ENCODE data around the gene CCDC144A. TPM values are rescaled to one million over a fixed set of nuclear protein-coding genes. Genes with fewer than 3 reads are reported as not detected.
"Not testable (repeated sequence)": the region's sequence is repeated elsewhere in the genome, so short reads cannot be mapped to it uniquely, and the experiment has no call there.

The CCDC144A gene
- polyA plus RNA-seq, 3 donors, result 0.05 to 0.23 TPM; not detected in 1

GRCh38 chr17:16751224-16751923, 61.3 kb downstream of the CCDC144A start:
- H3K9me3 Mint-ChIP-seq; intact Hi-C loops (cut with micrococcal nuclease); H3K9ac ChIP-seq (ENCODE audit: insufficient read depth, low read length, poor library complexity, severe bottlenecking); DNase-seq; H3K4me3 ChIP-seq (replicated peaks in 1 of 3; ENCODE audit: low read depth in 2 of 3, low read length in 3 of 3); H3K27ac Mint-ChIP-seq; H2AFZ ChIP-seq (ENCODE audit: insufficient read depth, low read depth, low read length, poor library complexity, severe bottlenecking); H4K20me1 ChIP-seq (ENCODE audit: insufficient read depth, low read length); H3K4me1 Mint-ChIP-seq; H3K4me2 ChIP-seq (replicated peaks; ENCODE audit: extremely low read depth, low read length, poor library complexity, severe bottlenecking); H3K27ac ChIP-seq (ENCODE audit: low read depth in 1 of 2, low read length in 2 of 2); H3K36me3 ChIP-seq (replicated peaks in 1 of 2; ENCODE audit: control insufficient read depth in 1 of 2, insufficient read depth in 2 of 2, low read length in 2 of 2); H3K36me3 Mint-ChIP-seq; H3K4me3 Mint-ChIP-seq; H3K79me2 ChIP-seq (ENCODE audit: insufficient read depth, low read length); H3K9me3 ChIP-seq (replicated peaks in 1 of 2; ENCODE audit: control insufficient read depth in 1 of 2, insufficient read depth in 1 of 2, low read length in 2 of 2); H3K4me1 ChIP-seq (ENCODE audit: control insufficient read depth in 1 of 2, insufficient read depth in 2 of 2, low read length in 2 of 2): not testable (repeated sequence)
- peaks cover 16 to 40% (median 28%) of the 10 kb centered on the region in 3 donors for H3K27me3 Mint-ChIP-seq (ENCODE audit: low read depth in 3 of 3)
- TF ChIP-seq CTCF (IDR thresholded peaks at IDR 0.05), result peak; percentile 15
- H3K27me3 ChIP-seq (ENCODE audit: control insufficient read depth in 2 of 2, insufficient read depth in 2 of 2, low read length in 2 of 2), result peaks cover 5 to 18% of the 10 kb centered on the region in 2 donors
- WGBS (ENCODE audit: insufficient coverage), result 83% methylated on average over 1 of the region's 10 CpGs

- H3K79me2 ChIP-seq (ENCODE audit: insufficient read depth, low read length); DNase-seq; H3K9me3 Mint-ChIP-seq; H3K27ac Mint-ChIP-seq; H4K20me1 ChIP-seq (ENCODE audit: insufficient read depth, low read length); intact Hi-C loops (cut with micrococcal nuclease); H2AFZ ChIP-seq (ENCODE audit: insufficient read depth, low read depth, low read length, poor library complexity, severe bottlenecking); H3K36me3 ChIP-seq (replicated peaks in 1 of 2; ENCODE audit: control insufficient read depth in 1 of 2, insufficient read depth in 2 of 2, low read length in 2 of 2); H3K4me1 Mint-ChIP-seq; H3K27ac ChIP-seq (ENCODE audit: low read depth in 1 of 2, low read length in 2 of 2); H3K9ac ChIP-seq (ENCODE audit: insufficient read depth, low read length, poor library complexity, severe bottlenecking); H3K36me3 Mint-ChIP-seq; H3K4me2 ChIP-seq (replicated peaks; ENCODE audit: extremely low read depth, low read length, poor library complexity, severe bottlenecking); H3K9me3 ChIP-seq (replicated peaks in 1 of 2; ENCODE audit: control insufficient read depth in 1 of 2, insufficient read depth in 1 of 2, low read length in 2 of 2); H3K4me1 ChIP-seq (ENCODE audit: control insufficient read depth in 1 of 2, insufficient read depth in 2 of 2, low read length in 2 of 2); H3K4me3 ChIP-seq (replicated peaks in 1 of 3; ENCODE audit: low read depth in 2 of 3, low read length in 3 of 3); H3K4me3 Mint-ChIP-seq: not testable (repeated sequence)
- H3K27me3 ChIP-seq (ENCODE audit: control insufficient read depth in 2 of 2, insufficient read depth in 2 of 2, low read length in 2 of 2), result peaks cover 5 to 14% of the 10 kb centered on the region in 2 donors
- WGBS (ENCODE audit: insufficient coverage), result no CpG with 5 or more reads among the region's 10 CpGs
- H3K27me3 Mint-ChIP-seq (ENCODE audit: low read depth in 3 of 3), result peaks cover 13 to 38% (median 24%) of the 10 kb centered on the region in 3 donors
These were observed 61.9 kb downstream of the CCDC144A start for GRCh38 chr17:16751924-16752287.

GRCh38 chr17:16757520-16757919, 67.5 kb downstream of the CCDC144A start:
- no CpG with 5 or more reads among the region's 3 CpGs for WGBS (ENCODE audit: insufficient coverage)
- H3K9ac ChIP-seq (ENCODE audit: insufficient read depth, low read length, poor library complexity, severe bottlenecking); H3K79me2 ChIP-seq (ENCODE audit: insufficient read depth, low read length); H3K4me3 Mint-ChIP-seq; H3K4me1 Mint-ChIP-seq; H3K9me3 Mint-ChIP-seq; H3K36me3 ChIP-seq (replicated peaks in 1 of 2; ENCODE audit: control insufficient read depth in 1 of 2, insufficient read depth in 2 of 2, low read length in 2 of 2); H4K20me1 ChIP-seq (ENCODE audit: insufficient read depth, low read length); H3K27me3 ChIP-seq (ENCODE audit: control insufficient read depth in 2 of 2, insufficient read depth in 2 of 2, low read length in 2 of 2); H3K27ac Mint-ChIP-seq; H3K27me3 Mint-ChIP-seq (ENCODE audit: low read depth in 3 of 3); H3K27ac ChIP-seq (ENCODE audit: low read depth in 1 of 2, low read length in 2 of 2); H2AFZ ChIP-seq (ENCODE audit: insufficient read depth, low read depth, low read length, poor library complexity, severe bottlenecking); H3K36me3 Mint-ChIP-seq; intact Hi-C loops (cut with micrococcal nuclease); H3K9me3 ChIP-seq (replicated peaks in 1 of 2; ENCODE audit: control insufficient read depth in 1 of 2, insufficient read depth in 1 of 2, low read length in 2 of 2); DNase-seq; H3K4me2 ChIP-seq (replicated peaks; ENCODE audit: extremely low read depth, low read length, poor library complexity, severe bottlenecking); H3K4me1 ChIP-seq (ENCODE audit: control insufficient read depth in 1 of 2, insufficient read depth in 2 of 2, low read length in 2 of 2); H3K4me3 ChIP-seq (replicated peaks in 1 of 3; ENCODE audit: low read depth in 2 of 3, low read length in 3 of 3): not testable (repeated sequence)

GRCh38 chr17:16758177-16758576, 68.1 kb downstream of the CCDC144A start:
- H3K4me3 ChIP-seq (replicated peaks in 1 of 3; ENCODE audit: low read depth in 2 of 3, low read length in 3 of 3); H3K27ac Mint-ChIP-seq; H3K9ac ChIP-seq (ENCODE audit: insufficient read depth, low read length, poor library complexity, severe bottlenecking); H3K36me3 ChIP-seq (replicated peaks in 1 of 2; ENCODE audit: control insufficient read depth in 1 of 2, insufficient read depth in 2 of 2, low read length in 2 of 2); H3K4me3 Mint-ChIP-seq; H4K20me1 ChIP-seq (ENCODE audit: insufficient read depth, low read length); H3K4me1 Mint-ChIP-seq; H3K27ac ChIP-seq (ENCODE audit: low read depth in 1 of 2, low read length in 2 of 2); intact Hi-C loops (cut with micrococcal nuclease); DNase-seq; H3K79me2 ChIP-seq (ENCODE audit: insufficient read depth, low read length); H3K36me3 Mint-ChIP-seq; H3K9me3 ChIP-seq (replicated peaks in 1 of 2; ENCODE audit: control insufficient read depth in 1 of 2, insufficient read depth in 1 of 2, low read length in 2 of 2); H3K27me3 ChIP-seq (ENCODE audit: control insufficient read depth in 2 of 2, insufficient read depth in 2 of 2, low read length in 2 of 2); H3K4me1 ChIP-seq (ENCODE audit: control insufficient read depth in 1 of 2, insufficient read depth in 2 of 2, low read length in 2 of 2); H3K27me3 Mint-ChIP-seq (ENCODE audit: low read depth in 3 of 3); H3K4me2 ChIP-seq (replicated peaks; ENCODE audit: extremely low read depth, low read length, poor library complexity, severe bottlenecking); H3K9me3 Mint-ChIP-seq; H2AFZ ChIP-seq (ENCODE audit: insufficient read depth, low read depth, low read length, poor library complexity, severe bottlenecking): not testable (repeated sequence)
- no CpG with 5 or more reads among the region's 3 CpGs for WGBS (ENCODE audit: insufficient coverage)

All from CD14-positive monocyte (primary cell).